Peyer's patch (tissue), 4 donors: ENCODE data around the gene CLDN18. TPM values are rescaled to one million over a fixed set of nuclear protein-coding genes. Genes with fewer than 3 reads are reported as not detected.

Experiments used
- DNase-seq, 3 donors: peaks; one replicate each; pipeline ENCODE4 v3.0.0-alpha.2; 2017 to 2019
- H3K27ac ChIP-seq, 4 donors: fragments of 200-600 bp; sonication (generic); one replicate each; pipeline ENCODE4 v1.5.1; 2016 to 2019
- H3K27me3 ChIP-seq, 2 donors: fragments of 200-600 bp; sonication (generic); one replicate each; pipeline ENCODE4 v1.5.1; 2019
- H3K36me3 ChIP-seq, 3 donors: fragments of 200-600 bp; sonication (generic); one replicate each; pipeline ENCODE4 v1.5.1; 2016 to 2019
- H3K4me1 ChIP-seq, 4 donors: fragments of 200-600 bp; sonication (generic); one replicate each; pipeline ENCODE4 v1.5.1; 2016 to 2019
- H3K4me3 ChIP-seq, 4 donors: fragments of 200-600 bp; sonication (generic); 1 replicate in 3 of 4; 2 replicates in 1 of 4; pipeline ENCODE4 v1.5.1; 2016 to 2019; ENCODE audit warnings: mild to moderate bottlenecking in 1 of 4
- H3K9me3 ChIP-seq, 4 donors: fragments of 200-600 bp; sonication (generic); one replicate each; pipeline ENCODE4 v1.5.1; 2016 to 2019; ENCODE audit warnings: mild to moderate bottlenecking in 1 of 4
- CTCF ChIP-seq, 6 experiments: fragments of 450-650 bp in 4 of 6; fragments of 200-600 bp in 2 of 6; sonication (generic) in 1 of 6; IDR thresholded peaks; one replicate each; pipeline ENCODE4 v1.5.1; 2017 to 2019; ENCODE audit warnings: antibody characterized with exemption in 6 of 6, mild to moderate bottlenecking in 3 of 6, moderate library complexity in 1 of 6
- POLR2A ChIP-seq, 2 donors: fragments of 450-650 bp; IDR thresholded peaks; one replicate each; pipeline ENCODE4 v1.5.1; 2017; ENCODE audit warnings: antibody characterized with exemption in 2 of 2, mild to moderate bottlenecking in 2 of 2, moderate library complexity in 2 of 2
- total RNA-seq, 4 donors: library from RNA; depleted of rRNA; stranded (reverse); fragments of >200 nt; gene quantifications; one replicate each; pipeline ENCODE4 v1.1.0, GENCODE V29; 2016

CLDN18 gene
- total RNA-seq, 4 donors from 2014 or later = not detected

GRCh38 chr3:137978328-137978727 is 31.6 kb upstream of the CLDN18 start:
- H3K27me3 ChIP-seq = no peaks in the 10 kb centered on the region
- DNase-seq = no peak
- no peaks in the 10 kb centered on the region for H3K4me1 ChIP-seq
- no peak overlapping the region for H3K4me3 ChIP-seq
- H3K36me3 ChIP-seq = no peaks in the 10 kb centered on the region
- TF ChIP-seq POLR2A (IDR thresholded peaks at IDR 0.05) = no peak
- TF ChIP-seq CTCF (IDR thresholded peaks at IDR 0.05) = no peak
- H3K27ac ChIP-seq = no peak overlapping the region
- no peaks in the 10 kb centered on the region for H3K9me3 ChIP-seq

GRCh38 chr3:137987723-137988122 is 22.2 kb upstream of the CLDN18 start:
- Histone ChIP-seq H3K9me3 (no peaks in the 10 kb centered on the region), H3K27ac (no peak overlapping the region), H3K36me3 (no peaks in the 10 kb centered on the region), H3K27me3 (no peaks in the 10 kb centered on the region), H3K4me3 (no peak overlapping the region), H3K4me1 (no peaks in the 10 kb centered on the region)
- TF ChIP-seq CTCF (IDR thresholded peaks at IDR 0.05) (no peak), POLR2A (IDR thresholded peaks at IDR 0.05) (no peak)
- DNase-seq = no peak

- no peaks in the 10 kb centered on the region for H3K9me3 ChIP-seq
- H3K4me3 ChIP-seq = no peak overlapping the region
- H3K4me1 ChIP-seq = no peaks in the 10 kb centered on the region
- H3K27ac ChIP-seq = no peak overlapping the region
- H3K27me3 ChIP-seq = no peaks in the 10 kb centered on the region
- TF ChIP-seq POLR2A (IDR thresholded peaks at IDR 0.05) (no peak), CTCF (IDR thresholded peaks at IDR 0.05) (no peak)
- H3K36me3 ChIP-seq = no peaks in the 10 kb centered on the region
- no peak for DNase-seq
Observed at GRCh38 chr3:137988152-137988551, 21.8 kb upstream of the CLDN18 start.

- H3K4me3 ChIP-seq = no peak overlapping the region
- TF ChIP-seq CTCF (IDR thresholded peaks at IDR 0.05) (no peak), POLR2A (IDR thresholded peaks at IDR 0.05) (no peak)
- H3K27me3 ChIP-seq = no peaks in the 10 kb centered on the region
- no peak overlapping the region for H3K27ac ChIP-seq
- H3K9me3 ChIP-seq = peaks cover 0 to 3% (median 0%) of the 10 kb centered on the region in 4 donors
- H3K36me3 ChIP-seq = no peaks in the 10 kb centered on the region
- no peaks in the 10 kb centered on the region for H3K4me1 ChIP-seq
- DNase-seq = no peak
Observed at GRCh38 chr3:137988982-137989381, 21.0 kb upstream of the CLDN18 start.

- Histone ChIP-seq H3K36me3 (no peaks in the 10 kb centered on the region), H3K9me3 (peaks cover 0 to 3% (median 0%) of the 10 kb centered on the region in 4 donors), H3K27ac (no peak overlapping the region), H3K4me3 (no peak overlapping the region), H3K4me1 (no peaks in the 10 kb centered on the region), H3K27me3 (no peaks in the 10 kb centered on the region)
- no peak for DNase-seq
- no peak for TF ChIP-seq CTCF (IDR thresholded peaks at IDR 0.05)
Observed at GRCh38 chr3:137990427-137990826, 19.5 kb upstream of the CLDN18 start.

- Histone ChIP-seq H3K4me1 (no peaks in the 10 kb centered on the region), H3K27me3 (no peaks in the 10 kb centered on the region), H3K27ac (no peak overlapping the region), H3K9me3 (peaks cover 0 to 3% (median 0%) of the 10 kb centered on the region in 4 donors), H3K4me3 (no peak overlapping the region), H3K36me3 (no peaks in the 10 kb centered on the region)
- no peak for DNase-seq
- TF ChIP-seq CTCF (IDR thresholded peaks at IDR 0.05) = no peak
- no peak for TF ChIP-seq POLR2A (IDR thresholded peaks at IDR 0.05)
Observed at GRCh38 chr3:137992592-137992991, 17.4 kb upstream of the CLDN18 start.
